Neural cell (in vitro differentiated cells): ENCODE results near the gene PCOLCE2. TPM values are rescaled to one million over a fixed set of nuclear protein-coding genes. Genes with fewer than 3 reads are reported as not detected.

Source experiments
- H2AFZ ChIP-seq: fragments of 200-600, 300-800 bp; sonication (generic), shearing (Covaris generic); 2 replicates; pipeline ENCODE4 v1.6.0; 2014; ENCODE audit warnings: low read depth, mild to moderate bottlenecking, antibody characterized with exemption, low read length, moderate library complexity
- H3F3A ChIP-seq: fragments of 200-600 bp; shearing (Covaris generic); 2 replicates; pipeline ENCODE4 v1.6.1; 2016; ENCODE audit warnings: mild to moderate bottlenecking, moderate library complexity, mixed read lengths, antibody characterized with exemption, low read length; ENCODE audit not compliant: insufficient read depth, poor library complexity, severe bottlenecking
- H3K27ac ChIP-seq: fragments of 200-600, 300-800 bp; sonication (generic), shearing (Covaris generic); 2 replicates; pipeline ENCODE4 v1.5.1; 2014; ENCODE audit warnings: mild to moderate bottlenecking, low read length, moderate library complexity
- H3K27me3 ChIP-seq: fragments of 300-800, 200-600 bp; sonication (generic), shearing (Covaris generic); 2 replicates; pipeline ENCODE4 v1.6.0; 2014; ENCODE audit warnings: mild to moderate bottlenecking, low read depth, low read length, moderate library complexity; ENCODE audit not compliant: insufficient read depth
- H3K36me3 ChIP-seq: fragments of 300-800, 200-600 bp; sonication (generic), shearing (Covaris generic); 2 replicates; pipeline ENCODE4 v1.5.1; 2014; ENCODE audit warnings: mild to moderate bottlenecking, antibody characterized with exemption, low read length, moderate library complexity; ENCODE audit not compliant: insufficient read depth
- H3K4me2 ChIP-seq: fragments of 300-800, 200-600 bp; sonication (generic), shearing (Covaris generic); 2 replicates; pipeline ENCODE4 v1.6.0; 2014; ENCODE audit warnings: mild to moderate bottlenecking, low read length
- H3K4me3 ChIP-seq: fragments of 300-800, 200-600 bp; sonication (generic), shearing (Covaris generic); 2 replicates; pipeline ENCODE4 v1.5.1; 2014; ENCODE audit warnings: mild to moderate bottlenecking, low read length, moderate library complexity
- H3K79me2 ChIP-seq: fragments of 200-600 bp; shearing (Covaris generic); replicated peaks from 2 replicates; pipeline ENCODE4 v1.6.0; 2014; ENCODE audit warnings: mild to moderate bottlenecking, low read length, moderate library complexity; ENCODE audit not compliant: insufficient read depth
- H3K9ac ChIP-seq: fragments of 300-800, 200-600 bp; sonication (generic), shearing (Covaris generic); 2 replicates; pipeline ENCODE4 v1.6.1; 2016; ENCODE audit warnings: mild to moderate bottlenecking, low read length, mixed read lengths
- H3K9me2 ChIP-seq: fragments of 200-600 bp; shearing (Covaris generic); 2 replicates; pipeline ENCODE4 v1.6.1; 2016; ENCODE audit warnings: mild to moderate bottlenecking, low read length, mixed read lengths; ENCODE audit not compliant: insufficient read depth
- H3K9me3 ChIP-seq: fragments of 200-600, 300-800 bp; sonication (generic), shearing (Covaris generic); 2 replicates; pipeline ENCODE4 v1.6.1; 2016; ENCODE audit warnings: mild to moderate bottlenecking, mixed run types, low read length, moderate library complexity, mixed read lengths
- H4K20me1 ChIP-seq: fragments of 200-600 bp; shearing (Covaris generic); 2 replicates; pipeline ENCODE4 v1.6.1; 2016; ENCODE audit warnings: mild to moderate bottlenecking, mixed run types; ENCODE audit not compliant: insufficient read depth
- EP300 ChIP-seq: fragments of 450-650 bp; conservative IDR thresholded peaks from 2 replicates; pipeline ENCODE4 v1.6.1; 2014; ENCODE audit warnings: antibody characterized with exemption, mild to moderate bottlenecking, moderate library complexity; ENCODE audit not compliant: poor library complexity, severe bottlenecking
- EZH2 ChIP-seq: fragments of 200-600, 300-800 bp; shearing (Covaris generic), sonication (generic); IDR thresholded peaks from 2 replicates; pipeline ENCODE4 v1.6.1; 2014; ENCODE audit warnings: antibody characterized with exemption, low read length, borderline replicate concordance, mild to moderate bottlenecking; ENCODE audit not compliant: insufficient read depth, poor library complexity, severe bottlenecking
- MXI1 ChIP-seq: fragments of 450-650 bp; conservative IDR thresholded peaks from 2 replicates; pipeline ENCODE4 v1.6.1; 2014; ENCODE audit warnings: antibody characterized with exemption, mild to moderate bottlenecking; ENCODE audit not compliant: poor library complexity, severe bottlenecking
- POLR2AphosphoS5 ChIP-seq: IDR thresholded peaks from 2 replicates; pipeline ENCODE4 v1.6.1; 2012
- RAD21 ChIP-seq: fragments of 450-650 bp; conservative IDR thresholded peaks from 2 replicates; pipeline ENCODE4 v1.6.1; 2014; ENCODE audit warnings: antibody characterized with exemption, mild to moderate bottlenecking, moderate library complexity
- SMC3 ChIP-seq: fragments of 450-650 bp; conservative IDR thresholded peaks from 2 replicates; pipeline ENCODE4 v1.6.1; 2014; ENCODE audit warnings: antibody characterized with exemption, mild to moderate bottlenecking, moderate library complexity; ENCODE audit not compliant: poor library complexity
- TAF1 ChIP-seq: IDR thresholded peaks from 2 replicates; pipeline ENCODE4 v1.6.1; 2012; ENCODE audit warnings: low read depth
- polyA plus RNA-seq: library from polyadenylated mRNA; depleted of rRNA; stranded (reverse); fragments of >200 nt; gene quantifications from 2 replicates; pipeline ENCODE4 v1.2.3, GENCODE V29; 2014
- TF ChIP-seq, protein P1 (sequence below): fragments of 450-650 bp; IDR thresholded peaks from 2 replicates; pipeline ENCODE4 v1.5.1; 2014; ENCODE audit warnings: antibody characterized with exemption, mild to moderate bottlenecking, moderate library complexity; ENCODE audit not compliant: poor library complexity, severe bottlenecking
- TF ChIP-seq, protein P2 (sequence below): IDR thresholded peaks from 2 replicates; pipeline ENCODE4 v1.6.1; 2012; ENCODE audit warnings: borderline replicate concordance

The PCOLCE2 gene
- polyA plus RNA-seq, 1 donor from 2014 or later: 29.2 TPM

DNA sequence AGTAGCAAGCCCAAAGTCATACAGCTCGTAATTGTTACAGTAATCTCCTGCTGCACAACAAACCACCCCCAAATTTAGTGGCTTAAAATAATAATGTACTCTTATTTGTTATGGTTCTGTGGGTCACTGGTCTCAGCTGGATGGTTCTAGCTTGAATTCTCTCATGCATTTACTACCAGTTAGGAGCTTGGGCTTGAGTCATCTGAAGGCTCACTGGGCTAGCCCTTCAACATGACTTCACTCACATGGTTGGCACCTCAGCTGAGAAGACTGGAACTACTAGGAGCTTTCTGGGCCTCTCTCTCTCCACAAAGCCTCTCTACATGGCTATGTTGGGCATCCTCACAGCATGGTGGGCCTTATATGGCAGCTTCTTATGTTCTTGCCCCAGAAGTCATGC, 12.5 kb downstream of the PCOLCE2 start:
- no peaks in the 10 kb centered on the region for H3K27me3 ChIP-seq
- H3K79me2 ChIP-seq: no peaks in the 10 kb centered on the region
- no peaks in the 10 kb centered on the region for H3K36me3 ChIP-seq
- no peak overlapping the region for H3K9ac ChIP-seq
- H3K4me2 ChIP-seq: no peak overlapping the region
- no peak for TF ChIP-seq TAF1
- no peak for TF ChIP-seq EZH2
- no peak for TF ChIP-seq EP300
- TF ChIP-seq, protein P1, sequence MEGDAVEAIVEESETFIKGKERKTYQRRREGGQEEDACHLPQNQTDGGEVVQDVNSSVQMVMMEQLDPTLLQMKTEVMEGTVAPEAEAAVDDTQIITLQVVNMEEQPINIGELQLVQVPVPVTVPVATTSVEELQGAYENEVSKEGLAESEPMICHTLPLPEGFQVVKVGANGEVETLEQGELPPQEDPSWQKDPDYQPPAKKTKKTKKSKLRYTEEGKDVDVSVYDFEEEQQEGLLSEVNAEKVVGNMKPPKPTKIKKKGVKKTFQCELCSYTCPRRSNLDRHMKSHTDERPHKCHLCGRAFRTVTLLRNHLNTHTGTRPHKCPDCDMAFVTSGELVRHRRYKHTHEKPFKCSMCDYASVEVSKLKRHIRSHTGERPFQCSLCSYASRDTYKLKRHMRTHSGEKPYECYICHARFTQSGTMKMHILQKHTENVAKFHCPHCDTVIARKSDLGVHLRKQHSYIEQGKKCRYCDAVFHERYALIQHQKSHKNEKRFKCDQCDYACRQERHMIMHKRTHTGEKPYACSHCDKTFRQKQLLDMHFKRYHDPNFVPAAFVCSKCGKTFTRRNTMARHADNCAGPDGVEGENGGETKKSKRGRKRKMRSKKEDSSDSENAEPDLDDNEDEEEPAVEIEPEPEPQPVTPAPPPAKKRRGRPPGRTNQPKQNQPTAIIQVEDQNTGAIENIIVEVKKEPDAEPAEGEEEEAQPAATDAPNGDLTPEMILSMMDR: no peak
- TF ChIP-seq SMC3: no peak
- no peak for TF ChIP-seq RAD21
- TF ChIP-seq, protein P2, sequence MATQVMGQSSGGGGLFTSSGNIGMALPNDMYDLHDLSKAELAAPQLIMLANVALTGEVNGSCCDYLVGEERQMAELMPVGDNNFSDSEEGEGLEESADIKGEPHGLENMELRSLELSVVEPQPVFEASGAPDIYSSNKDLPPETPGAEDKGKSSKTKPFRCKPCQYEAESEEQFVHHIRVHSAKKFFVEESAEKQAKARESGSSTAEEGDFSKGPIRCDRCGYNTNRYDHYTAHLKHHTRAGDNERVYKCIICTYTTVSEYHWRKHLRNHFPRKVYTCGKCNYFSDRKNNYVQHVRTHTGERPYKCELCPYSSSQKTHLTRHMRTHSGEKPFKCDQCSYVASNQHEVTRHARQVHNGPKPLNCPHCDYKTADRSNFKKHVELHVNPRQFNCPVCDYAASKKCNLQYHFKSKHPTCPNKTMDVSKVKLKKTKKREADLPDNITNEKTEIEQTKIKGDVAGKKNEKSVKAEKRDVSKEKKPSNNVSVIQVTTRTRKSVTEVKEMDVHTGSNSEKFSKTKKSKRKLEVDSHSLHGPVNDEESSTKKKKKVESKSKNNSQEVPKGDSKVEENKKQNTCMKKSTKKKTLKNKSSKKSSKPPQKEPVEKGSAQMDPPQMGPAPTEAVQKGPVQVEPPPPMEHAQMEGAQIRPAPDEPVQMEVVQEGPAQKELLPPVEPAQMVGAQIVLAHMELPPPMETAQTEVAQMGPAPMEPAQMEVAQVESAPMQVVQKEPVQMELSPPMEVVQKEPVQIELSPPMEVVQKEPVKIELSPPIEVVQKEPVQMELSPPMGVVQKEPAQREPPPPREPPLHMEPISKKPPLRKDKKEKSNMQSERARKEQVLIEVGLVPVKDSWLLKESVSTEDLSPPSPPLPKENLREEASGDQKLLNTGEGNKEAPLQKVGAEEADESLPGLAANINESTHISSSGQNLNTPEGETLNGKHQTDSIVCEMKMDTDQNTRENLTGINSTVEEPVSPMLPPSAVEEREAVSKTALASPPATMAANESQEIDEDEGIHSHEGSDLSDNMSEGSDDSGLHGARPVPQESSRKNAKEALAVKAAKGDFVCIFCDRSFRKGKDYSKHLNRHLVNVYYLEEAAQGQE: no peak
- TF ChIP-seq MXI1: no peak
- no peak for TF ChIP-seq POLR2AphosphoS5
- H3K27ac ChIP-seq: no peak overlapping the region
- H3F3A ChIP-seq: no peaks in the 10 kb centered on the region
- no peak overlapping the region for H3K4me3 ChIP-seq
- H3K9me2 ChIP-seq: no peaks in the 10 kb centered on the region
- H2AFZ ChIP-seq: no peak overlapping the region
- no peaks in the 10 kb centered on the region for H4K20me1 ChIP-seq
- H3K9me3 ChIP-seq: no peaks in the 10 kb centered on the region

DNA sequence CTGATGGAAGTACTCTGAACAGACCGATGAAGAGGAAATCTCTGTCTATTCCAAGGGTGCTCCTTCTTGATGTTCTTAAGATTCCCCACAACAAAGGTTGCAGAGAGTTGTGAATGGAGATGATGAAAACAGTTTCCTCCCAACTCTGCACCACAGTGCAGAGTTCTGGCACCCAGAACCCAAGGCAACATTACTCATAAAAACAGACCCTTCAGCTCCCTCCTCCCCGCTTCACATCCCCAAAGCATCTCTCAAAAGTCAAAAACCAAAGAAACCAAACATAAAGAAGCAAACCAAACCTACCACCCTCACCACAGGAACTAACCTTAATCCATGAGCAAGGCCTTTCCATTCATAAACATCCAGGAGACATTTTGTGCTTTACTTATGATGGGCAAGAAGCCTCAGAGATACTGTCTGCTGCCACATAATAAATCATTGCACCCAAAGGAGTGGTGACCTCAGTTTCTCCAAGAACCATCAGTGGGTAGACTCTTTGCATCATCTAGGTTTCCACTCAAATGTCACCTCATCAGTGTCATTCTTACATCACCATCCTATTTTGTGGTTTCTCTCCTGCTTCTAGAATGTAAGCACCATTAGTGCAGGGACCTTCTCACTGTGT, 13.2 kb downstream of the PCOLCE2 start:
- Histone ChIP-seq H3K27me3 (no peaks in the 10 kb centered on the region), H3K4me2 (no peak overlapping the region), H3K9ac (no peak overlapping the region), H3K9me2 (no peaks in the 10 kb centered on the region), H3K36me3 (no peaks in the 10 kb centered on the region), H3F3A (no peaks in the 10 kb centered on the region), H4K20me1 (no peaks in the 10 kb centered on the region), H3K79me2 (no peaks in the 10 kb centered on the region), H2AFZ (no peak overlapping the region), H3K27ac (no peak overlapping the region), H3K9me3 (no peaks in the 10 kb centered on the region), H3K4me3 (no peak overlapping the region)
- TF ChIP-seq POLR2AphosphoS5 (no peak), EP300 (no peak), EZH2 (no peak), SMC3 (no peak), TAF1 (no peak), RAD21 (no peak), MXI1 (no peak)
- TF ChIP-seq, protein P1: no peak
- TF ChIP-seq, protein P2: no peak
